G401 (cell line): Measurements from ENCODE around the gene PROCA1. TPM values are rescaled to one million over a fixed set of nuclear protein-coding genes. Genes with fewer than 3 reads are reported as not detected.

ENCODE experiments used
- DNase-seq: peaks from one replicate; pipeline ENCODE4 v3.0.0-alpha.2; 2015; ENCODE audit warnings: low spot score
- in situ Hi-C: cut with HindIII; loops from 2 replicates; pipeline ENCODE4 v1.10.0; 2016; ENCODE audit warnings: low sequenced_read_pairs, mixed read lengths
- total RNA-seq: library from RNA; depleted of rRNA; stranded (reverse); fragments of >200 nt; shearing (Covaris generic); gene quantifications from 2 replicates; pipeline ENCODE4 v1.2.3, GENCODE V29; 2014; rRNA removed

PROCA1 gene, protein sequence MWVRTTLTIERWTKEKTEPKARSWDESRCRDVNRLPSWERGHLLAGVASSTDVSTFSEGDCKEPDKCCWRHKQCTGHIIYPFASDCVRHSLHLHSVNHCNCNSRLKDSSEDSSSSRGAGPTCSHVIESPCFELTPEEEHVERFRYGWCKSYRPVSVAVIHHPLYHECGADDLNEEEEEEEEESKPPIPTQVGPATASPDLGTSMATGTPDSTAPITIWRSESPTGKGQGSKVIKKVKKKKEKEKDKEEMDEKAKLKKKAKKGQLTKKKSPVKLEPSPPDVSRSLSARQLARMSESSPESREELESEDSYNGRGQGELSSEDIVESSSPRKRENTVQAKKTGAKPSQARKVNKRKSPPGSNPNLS
- 2.4 and 17.2 TPM in 2 replicates for total RNA-seq

GRCh38 chr17:28711723-28712031, at the start of gene PROCA1:
Gene PROCA1, minus strand, starts transcription at chr17:28711888. Its CDS starts 228 bp downstream, at chr17:28711660.
- DNase-seq = no peak
- in situ Hi-C loops = no loop called here

GRCh38 chr17:28760601-28761562, 49.2 kb upstream of the PROCA1 start:
- in situ Hi-C loops = loop anchor here (5.0 kb wide), 1 partner anchor 116 kb away; no protein-coding TSS in a partner anchor
- peak; percentile 92 for DNase-seq

- in situ Hi-C loops = no loop called here
- DNase-seq = no peak
Observed at GRCh38 chr17:28759256-28759865, 47.7 kb upstream of the PROCA1 start.

- DNase-seq = no peak
- in situ Hi-C loops = no loop called here
Observed at GRCh38 chr17:28758411-28759121, 46.9 kb upstream of the PROCA1 start.

GRCh38 chr17:28756049-28756804, 44.5 kb upstream of the PROCA1 start:
- in situ Hi-C loops = no loop called here
- DNase-seq = no peak

GRCh38 chr17:28755486-28755885, 43.8 kb upstream of the PROCA1 start:
- no peak for DNase-seq
- in situ Hi-C loops = no loop called here

DNA sequence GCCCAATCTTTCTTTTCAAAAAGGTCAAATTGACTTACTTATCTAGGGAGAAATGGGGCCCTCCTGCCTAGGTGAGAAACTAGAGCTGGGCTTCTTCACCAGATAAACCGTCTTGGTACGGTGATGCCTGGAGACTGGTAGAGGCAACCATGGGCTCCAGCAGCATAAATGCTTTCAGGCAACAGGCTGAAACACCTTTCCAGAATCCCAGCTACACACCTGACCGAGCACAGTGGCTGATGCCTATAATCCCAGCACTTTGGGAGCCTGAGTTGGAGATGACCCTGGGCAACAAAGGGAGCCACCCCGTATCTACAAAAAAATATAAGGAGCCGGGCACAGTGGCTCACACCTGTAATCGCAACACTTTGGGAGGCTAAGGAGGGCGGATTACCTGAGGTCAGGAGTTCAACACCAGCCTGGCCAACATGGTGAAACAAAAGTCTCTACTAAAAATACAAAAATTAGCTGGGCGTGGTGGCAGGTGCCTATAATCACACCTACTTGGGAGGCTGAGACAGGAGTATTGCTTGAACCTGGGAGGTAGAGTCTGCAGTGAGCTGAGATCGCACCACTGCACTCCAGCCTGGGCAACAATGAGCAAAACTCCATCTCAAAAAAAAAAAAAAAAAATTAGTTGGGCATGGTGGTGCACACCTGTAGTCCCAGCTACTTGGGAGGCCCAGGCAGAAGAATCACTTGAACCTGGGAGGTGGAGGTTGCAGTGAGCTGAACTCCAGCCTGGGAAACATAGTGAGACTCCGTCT, 40.1 kb upstream of the PROCA1 start:
- in situ Hi-C loops = no loop called here
- DNase-seq = no peak

GRCh38 chr17:28750178-28751047, 38.7 kb upstream of the PROCA1 start:
- peak; percentile 95 for DNase-seq
- in situ Hi-C loops = no loop called here

GRCh38 chr17:28749516-28750177, 38.0 kb upstream of the PROCA1 start:
- in situ Hi-C loops = no loop called here
- DNase-seq = no peak

- no peak for DNase-seq
- in situ Hi-C loops = no loop called here
Observed at GRCh38 chr17:28748852-28749515, 37.3 kb upstream of the PROCA1 start.

DNA sequence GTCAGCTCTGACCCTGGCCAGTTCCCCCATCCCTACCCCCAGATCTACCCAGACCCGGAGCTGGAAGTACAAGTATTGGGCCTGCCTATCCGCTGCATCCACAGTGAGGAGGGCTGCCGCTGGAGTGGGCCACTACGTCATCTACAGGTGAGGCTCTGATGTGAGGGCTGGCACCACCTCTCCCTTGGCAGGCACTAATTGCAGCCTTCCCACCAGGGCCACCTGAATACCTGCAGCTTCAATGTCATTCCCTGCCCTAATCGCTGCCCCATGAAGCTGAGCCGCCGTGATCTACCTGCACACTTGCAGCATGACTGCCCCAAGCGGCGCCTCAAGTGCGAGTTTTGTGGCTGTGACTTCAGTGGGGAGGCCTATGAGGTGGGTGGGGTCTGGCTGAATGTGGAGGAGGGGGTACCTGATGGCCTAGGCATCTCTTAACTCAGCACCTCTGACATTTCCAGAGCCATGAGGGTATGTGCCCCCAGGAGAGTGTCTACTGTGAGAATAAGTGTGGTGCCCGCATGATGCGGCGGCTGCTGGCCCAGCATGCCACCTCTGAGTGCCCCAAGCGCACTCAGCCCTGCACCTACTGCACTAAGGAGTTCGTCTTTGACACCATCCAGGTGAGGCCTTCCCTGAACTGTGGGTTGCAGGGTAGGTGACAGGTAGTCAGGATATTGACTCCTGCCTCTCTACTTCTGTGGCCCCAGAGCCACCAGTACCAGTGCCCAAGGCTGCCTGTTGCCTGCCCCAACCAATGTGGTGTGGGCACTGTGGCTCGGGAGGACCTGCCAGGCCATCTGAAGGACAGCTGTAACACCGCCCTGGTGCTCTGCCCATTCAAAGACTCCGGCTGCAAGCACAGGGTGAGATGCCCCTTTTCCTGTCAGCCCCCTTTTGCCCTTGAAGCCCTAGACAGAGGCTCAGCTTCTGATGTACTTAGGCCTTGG, 36.4 kb upstream of the PROCA1 start:
- no peak for DNase-seq
- in situ Hi-C loops = no loop called here

GRCh38 chr17:28747051-28747691, 35.5 kb upstream of the PROCA1 start:
- DNase-seq = peak; percentile 78
- in situ Hi-C loops = no loop called here

- DNase-seq = peak; percentile 24
- in situ Hi-C loops = no loop called here
Observed at GRCh38 chr17:28746611-28747050, 34.9 kb upstream of the PROCA1 start.

- in situ Hi-C loops = no loop called here
- DNase-seq = no peak
Observed at GRCh38 chr17:28745786-28746411, 34.2 kb upstream of the PROCA1 start.
